H9 (cell line): ENCODE data around the gene GLP2R. TPM values are rescaled to one million over a fixed set of nuclear protein-coding genes. Genes with fewer than 3 reads are reported as not detected.

Experiments
- DNase-seq: peaks from one replicate; pipeline ENCODE4 v3.0.0-alpha.2; 2017
- H2AFZ ChIP-seq: one replicate; pipeline ENCODE4 v1.6.1; 2013; ENCODE audit warnings: mild to moderate bottlenecking, low read length, control low read depth, moderate library complexity
- H2AK5ac ChIP-seq: 2 replicates; pipeline ENCODE4 v1.6.1; 2013; ENCODE audit warnings: low read length, control low read depth, mixed read lengths; ENCODE audit not compliant: insufficient read length
- H2BK120ac ChIP-seq: one replicate; pipeline ENCODE4 v1.6.1; 2013; ENCODE audit warnings: low read depth, mild to moderate bottlenecking, low read length, control low read depth, inconsistent platforms; ENCODE audit not compliant: poor library complexity, severe bottlenecking
- H2BK12ac ChIP-seq: 2 replicates; pipeline ENCODE4 v1.6.1; 2013; ENCODE audit warnings: low read length, control low read depth, mixed read lengths, low read depth; ENCODE audit not compliant: insufficient read length
- H2BK15ac ChIP-seq: 2 replicates; pipeline ENCODE4 v1.6.1; 2013; ENCODE audit warnings: low read depth, low read length, control low read depth
- H2BK20ac ChIP-seq: one replicate; pipeline ENCODE4 v1.6.1; 2013; ENCODE audit warnings: low read depth, mild to moderate bottlenecking, low read length, control low read depth, inconsistent platforms; ENCODE audit not compliant: poor library complexity, severe bottlenecking
- H2BK5ac ChIP-seq: 2 replicates; pipeline ENCODE4 v1.6.1; 2013; ENCODE audit warnings: low read length, control low read depth, mixed read lengths; ENCODE audit not compliant: insufficient read length
- H3K14ac ChIP-seq: 2 replicates; pipeline ENCODE4 v1.6.1; 2013; ENCODE audit warnings: low read length, control low read depth; ENCODE audit not compliant: insufficient read depth
- H3K18ac ChIP-seq: 2 replicates; pipeline ENCODE4 v1.6.1; 2013; ENCODE audit warnings: low read depth, mild to moderate bottlenecking, mixed read lengths, low read length, control low read depth; ENCODE audit not compliant: insufficient read length
- H3K23ac ChIP-seq: 2 replicates; pipeline ENCODE4 v1.6.1; 2013; ENCODE audit warnings: low read length, control low read depth, mixed read lengths, low read depth; ENCODE audit not compliant: insufficient read length
- H3K23me2 ChIP-seq: 2 replicates; pipeline ENCODE4 v1.6.1; 2013; ENCODE audit warnings: low read depth, mild to moderate bottlenecking, mixed read lengths, low read length, control low read depth; ENCODE audit not compliant: insufficient read length, poor library complexity, severe bottlenecking
- H3K27ac ChIP-seq: 2 replicates; pipeline ENCODE4 v1.5.1; 2013; ENCODE audit warnings: low read length, control low read depth, mixed read lengths, low read depth; ENCODE audit not compliant: insufficient read length
- H3K27me3 ChIP-seq: 2 replicates; pipeline ENCODE4 v1.6.1; 2013; ENCODE audit warnings: low read length, control low read depth, inconsistent platforms; ENCODE audit not compliant: insufficient read depth
- H3K4ac ChIP-seq: 2 replicates; pipeline ENCODE4 v1.6.1; 2013; ENCODE audit warnings: low read depth, mild to moderate bottlenecking, control low read depth, inconsistent platforms, low read length, moderate library complexity
- H3K4me1 ChIP-seq: 2 replicates; pipeline ENCODE4 v1.6.1; 2013; ENCODE audit warnings: low read length, control low read depth, inconsistent platforms; ENCODE audit not compliant: insufficient read depth
- H3K4me2 ChIP-seq: 2 replicates; pipeline ENCODE4 v1.6.1; 2013; ENCODE audit warnings: low read length, control low read depth, mixed read lengths; ENCODE audit not compliant: insufficient read length, insufficient read depth
- H3K56ac ChIP-seq: 2 replicates; pipeline ENCODE4 v1.6.1; 2013; ENCODE audit warnings: low read depth, mild to moderate bottlenecking, mixed read lengths, low read length, control low read depth; ENCODE audit not compliant: insufficient read length
- H3K79me1 ChIP-seq: 2 replicates; pipeline ENCODE4 v1.6.1; 2013; ENCODE audit warnings: low read depth, mild to moderate bottlenecking, moderate library complexity, low read length, control low read depth, inconsistent platforms; ENCODE audit not compliant: insufficient read depth, poor library complexity, severe bottlenecking
- H3K79me2 ChIP-seq: 2 replicates; pipeline ENCODE4 v1.6.1; 2013; ENCODE audit warnings: low read length, control low read depth, inconsistent platforms; ENCODE audit not compliant: insufficient read depth
- H3K9ac ChIP-seq: 2 replicates; pipeline ENCODE4 v1.6.1; 2013; ENCODE audit warnings: low read length, control low read depth, mixed read lengths; ENCODE audit not compliant: insufficient read length; ENCODE audit errors: extremely low read depth
- H3K9me3 ChIP-seq: one replicate; pipeline ENCODE4 v1.6.1; 2013; ENCODE audit warnings: low read depth, low read length, inconsistent platforms; ENCODE audit not compliant: control insufficient read depth
- H3T11ph ChIP-seq: one replicate; pipeline ENCODE4 v1.6.1; 2013; ENCODE audit warnings: mild to moderate bottlenecking, low read length, control low read depth, inconsistent platforms
- H4K20me1 ChIP-seq: one replicate; pipeline ENCODE4 v1.6.1; 2013; ENCODE audit not compliant: control insufficient read depth, insufficient read length, insufficient read depth
- H4K5ac ChIP-seq: 2 replicates; pipeline ENCODE4 v1.6.1; 2013; ENCODE audit warnings: low read depth, mild to moderate bottlenecking, mixed read lengths, low read length, control low read depth; ENCODE audit not compliant: insufficient read length
- H4K8ac ChIP-seq: replicated peaks from 2 replicates; pipeline ENCODE4 v1.6.1; 2013; ENCODE audit warnings: low read length, control low read depth, mixed read lengths, low read depth; ENCODE audit not compliant: insufficient read length
- H4K91ac ChIP-seq: 2 replicates; pipeline ENCODE4 v1.6.1; 2013; ENCODE audit warnings: low read depth, mild to moderate bottlenecking, moderate library complexity, mixed read lengths, low read length, control low read depth; ENCODE audit not compliant: insufficient read length
- H3K27ac Mint-ChIP-seq, 3 experiments: 2 replicates in 2 of 3; 3 replicates in 1 of 3; pipeline ENCODE4 v1.8.0; 2020 to 2021; ENCODE audit warnings: mixed read lengths in 3 of 3, mild to moderate bottlenecking in 1 of 3, moderate library complexity in 1 of 3
- H3K27me3 Mint-ChIP-seq: 2 replicates; pipeline ENCODE4 v1.8.0; 2021; ENCODE audit warnings: low read depth, mild to moderate bottlenecking, moderate library complexity, mixed read lengths
- H3K36me3 Mint-ChIP-seq, 3 experiments: 2 replicates in 2 of 3; 3 replicates in 1 of 3; pipeline ENCODE4 v1.8.0; 2020 to 2021; ENCODE audit warnings: low read depth in 3 of 3, mixed read lengths in 3 of 3; ENCODE audit not compliant: insufficient read depth in 1 of 3
- H3K4me1 Mint-ChIP-seq, 2 experiments: 2 replicates each; pipeline ENCODE4 v1.8.0; 2020; ENCODE audit warnings: mixed read lengths in 2 of 2
- H3K4me3 Mint-ChIP-seq, 2 experiments: 2 replicates in 1 of 2; 3 replicates in 1 of 2; pipeline ENCODE4 v1.8.0; 2020 to 2021; ENCODE audit warnings: mild to moderate bottlenecking in 2 of 2, mixed read lengths in 2 of 2, moderate library complexity in 1 of 2
- H3K9me3 Mint-ChIP-seq, 2 experiments: 2 replicates in 1 of 2; 3 replicates in 1 of 2; pipeline ENCODE4 v1.8.0; 2020; ENCODE audit warnings: mild to moderate bottlenecking in 2 of 2, mixed read lengths in 2 of 2, moderate library complexity in 1 of 2
- CTCF ChIP-seq: fragments of 200-600 bp; sonication (generic); conservative IDR thresholded peaks from 3 replicates; pipeline ENCODE4 v1.8.0; 2021; ENCODE audit warnings: antibody characterized with exemption, mild to moderate bottlenecking
- WGBS: extraction: QIAGEN DNeasy Blood & Tissue Kit; methylation state at CpG from one replicate; pipeline ENCODE4 v1.1.7; 2013; ENCODE audit warnings: missing lambda C conversion rate, low lambda C conversion rate, mixed read lengths; ENCODE audit not compliant: insufficient read length; ENCODE audit errors: extremely low coverage; 5-methylcytosine and 5-hydroxymethylcytosine counted together
- total RNA-seq: library from RNA; stranded (reverse); gene quantifications from 2 replicates; pipeline ENCODE4 v1.2.1, GENCODE V29; 2021

Gene GLP2R
- total RNA-seq, 1 experiment from 2014 or later = not detected

- Mint-ChIP-seq H3K27ac (no peak overlapping the region), H3K36me3 (no peaks in the 10 kb centered on the region), H3K9me3 (no peaks in the 10 kb centered on the region), H3K27me3 (peaks cover 2% of the 10 kb centered on the region; the same call in 1 of the 2 replicates), H3K4me1 (peaks cover 0 to 3% of the 10 kb centered on the region in 2 experiments; a peak in 1 of 4 replicates), H3K4me3 (no peak overlapping the region)
- H2BK12ac ChIP-seq = no peak overlapping the region
- no peak overlapping the region for H4K91ac ChIP-seq
- no peak overlapping the region for H2BK20ac ChIP-seq
- no peak overlapping the region for H3K27ac ChIP-seq
- H2BK15ac ChIP-seq = no peak overlapping the region
- H3K9ac ChIP-seq = no peak overlapping the region
- no peak overlapping the region for H3K56ac ChIP-seq
- H3K14ac ChIP-seq = no peak overlapping the region
- no peak overlapping the region for H3K4me2 ChIP-seq
- H3K4me1 ChIP-seq = no peaks in the 10 kb centered on the region
- DNase-seq = no peak
- H3T11ph ChIP-seq = no peak overlapping the region
- H2AFZ ChIP-seq = no peak overlapping the region
- no peak overlapping the region for H2BK120ac ChIP-seq
- H3K4ac ChIP-seq = no peak overlapping the region
- no CpG with 5 or more reads among the region's 4 CpGs for WGBS
- H3K23ac ChIP-seq = no peak overlapping the region
- H3K79me1 ChIP-seq = no peaks in the 10 kb centered on the region
- H3K23me2 ChIP-seq = no peaks in the 10 kb centered on the region
- H3K79me2 ChIP-seq = no peaks in the 10 kb centered on the region
- no peak overlapping the region for H2BK5ac ChIP-seq
- no peak for TF ChIP-seq CTCF
- H3K9me3 ChIP-seq = no peaks in the 10 kb centered on the region
- H3K27me3 ChIP-seq = no peaks in the 10 kb centered on the region
- H4K20me1 ChIP-seq = no peaks in the 10 kb centered on the region
- H2AK5ac ChIP-seq = no peak overlapping the region
- H4K5ac ChIP-seq = no peak overlapping the region
- no peak overlapping the region for H4K8ac ChIP-seq
- H3K18ac ChIP-seq = no peak overlapping the region
Measured at GRCh38 chr17:9790316-9790715, 35.4 kb upstream of the GLP2R start.
